GM21515 (cell line): Measurements from ENCODE around the gene GRHL1.
"Not testable (repeated sequence)": the region's sequence is repeated elsewhere in the genome, so short reads cannot be mapped to it uniquely, and the experiment has no call there.

Experiments
- ATAC-seq: cut with Tn5 transposase; IDR thresholded peaks from one replicate; pipeline ENCODE4 v1.9.1; 2021; ENCODE audit not compliant: unreplicated experiment

The GRHL1 gene

DNA sequence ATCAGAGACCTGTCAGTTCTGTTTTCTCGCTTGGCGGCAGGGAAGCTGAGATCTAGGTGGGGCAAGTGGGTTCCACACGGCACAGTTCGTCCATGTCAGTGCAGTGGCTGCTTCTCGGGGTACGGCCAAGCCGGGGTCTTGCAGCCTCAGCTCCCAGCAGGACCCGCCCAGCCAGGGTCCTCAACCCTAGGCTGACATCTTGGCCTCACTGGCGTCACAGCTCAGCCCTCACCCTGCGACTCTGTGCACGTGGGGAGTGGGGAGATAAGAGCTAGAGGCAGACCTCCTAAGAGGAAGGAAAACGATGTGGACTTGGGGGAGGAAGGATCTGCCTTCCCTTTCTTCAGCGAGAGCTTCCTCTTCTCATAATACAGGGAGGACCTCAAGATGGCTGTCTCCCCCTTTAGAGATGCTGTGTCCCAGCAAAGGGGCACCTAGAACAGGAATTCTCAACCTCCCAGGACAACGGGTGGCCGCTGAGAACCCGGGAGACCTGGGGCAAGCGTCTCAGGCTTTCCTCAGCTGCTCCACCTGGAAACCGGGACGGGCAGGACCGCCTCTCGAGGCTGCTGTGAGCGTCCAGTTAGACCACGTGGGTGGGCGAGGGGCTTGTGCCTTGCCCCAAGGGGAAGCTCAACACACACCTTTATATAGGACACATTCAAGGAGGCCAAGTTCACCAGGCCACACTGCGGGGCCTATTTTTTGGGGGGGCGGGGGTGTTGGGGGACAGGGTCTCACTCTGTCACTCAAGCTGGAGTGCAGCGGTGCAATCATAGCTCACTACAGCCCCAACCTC, 68.3 kb downstream of the GRHL1 start:
- no peak for ATAC-seq

DNA sequence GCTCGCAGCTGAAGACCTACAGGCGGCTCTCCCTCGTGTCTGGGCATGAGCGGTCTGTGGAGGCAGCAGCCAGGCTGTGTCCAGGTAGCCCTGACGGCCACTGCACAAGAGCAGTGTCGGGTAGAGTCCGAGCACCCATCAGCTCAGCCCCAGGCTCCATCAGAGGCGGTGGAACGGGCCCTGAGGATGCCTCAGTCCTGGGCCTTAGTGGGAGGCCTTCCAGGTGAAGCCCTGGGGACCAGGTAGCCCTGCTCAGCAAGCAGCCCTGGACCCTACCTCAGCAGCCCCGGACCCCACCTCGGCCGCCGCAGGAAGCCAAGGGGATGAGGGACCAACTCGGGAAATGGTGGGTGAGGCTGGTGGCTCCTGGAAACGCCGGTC, 70.5 kb downstream of the GRHL1 start:
- ATAC-seq: no peak

DNA sequence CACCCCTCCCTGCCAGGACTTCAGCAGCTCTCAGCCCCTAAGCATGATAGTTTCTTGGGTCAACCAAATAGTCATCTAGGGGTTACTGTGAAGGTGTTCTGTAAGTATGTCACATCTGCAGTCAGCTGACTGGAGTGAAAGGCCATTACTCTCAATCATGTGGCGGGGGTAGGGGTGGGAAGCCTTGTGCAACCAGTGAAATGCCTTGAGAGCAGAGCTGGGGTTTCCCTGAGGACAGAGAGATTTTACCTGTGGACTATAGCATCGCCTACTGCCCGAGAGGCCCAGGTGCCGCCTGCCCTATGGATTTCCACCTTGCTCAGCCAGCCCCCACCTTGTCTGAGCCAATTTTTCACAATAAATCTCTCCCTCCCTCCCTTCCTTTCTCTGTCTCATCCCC, 71.0 kb downstream of the GRHL1 start:
- no peak for ATAC-seq

DNA sequence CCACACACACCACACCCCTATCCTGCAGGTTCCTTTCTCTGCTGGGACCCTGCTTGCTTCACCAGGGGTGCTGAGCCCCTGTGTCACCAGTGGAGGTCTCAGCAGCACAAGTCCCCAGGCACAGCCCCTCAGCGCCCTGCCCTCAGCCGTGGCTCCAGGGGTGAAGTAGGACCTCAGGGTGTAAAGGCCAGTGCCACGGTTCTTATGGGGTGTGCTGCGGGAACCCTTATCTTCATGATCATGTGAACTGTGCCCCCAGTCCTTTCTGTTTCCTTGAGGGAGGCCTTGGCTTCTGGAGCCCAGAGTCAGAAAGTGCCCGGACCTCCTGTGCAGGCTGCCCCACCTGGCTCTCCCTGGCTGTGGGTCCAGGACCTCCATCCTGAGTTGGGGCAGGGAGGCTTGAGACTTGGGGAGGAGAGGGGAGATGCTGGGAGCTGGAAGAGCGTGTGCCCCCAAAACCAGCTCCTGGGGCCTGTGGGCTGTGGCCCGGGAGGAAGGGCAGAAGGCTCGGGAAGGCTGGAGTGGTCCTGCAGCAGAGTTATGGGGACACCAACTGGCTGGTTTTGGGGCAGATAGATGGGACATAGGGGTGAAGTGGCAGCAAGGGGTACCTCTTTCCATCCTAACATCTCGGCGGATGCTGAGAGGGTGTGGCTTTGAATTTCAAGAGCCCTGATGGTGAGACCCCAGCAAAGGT, 71.6 kb downstream of the GRHL1 start:
- ATAC-seq: no peak

DNA sequence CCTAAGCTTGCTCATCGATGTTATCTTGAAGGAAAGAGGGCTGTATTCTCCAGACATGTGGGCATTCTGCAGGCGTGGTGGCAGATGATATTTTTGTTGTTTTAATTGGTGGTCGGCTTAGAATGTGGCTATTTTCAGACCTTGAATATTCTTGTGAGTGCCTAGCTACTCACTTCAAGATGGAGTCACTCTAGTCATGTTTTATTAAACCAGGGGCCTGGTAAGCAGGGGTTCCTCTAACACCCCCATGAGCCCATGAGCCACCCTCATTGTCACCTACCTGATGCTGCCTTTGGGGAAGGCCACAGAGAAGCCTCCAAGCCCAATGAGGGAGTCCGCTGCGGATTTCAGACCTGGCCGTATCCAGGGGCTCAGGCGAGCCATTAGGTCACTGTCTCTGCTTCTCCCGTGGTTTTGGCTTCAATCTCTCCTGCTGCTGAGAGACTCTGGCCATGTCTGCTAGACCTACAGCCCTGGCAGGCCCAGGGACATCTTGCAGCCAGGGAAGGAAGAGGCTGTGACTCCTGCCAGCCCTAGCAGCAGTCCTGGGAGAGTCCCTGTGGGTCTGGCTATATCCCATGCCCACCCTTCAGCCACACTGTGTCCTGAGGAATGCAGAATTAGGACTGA, 75.6 kb downstream of the GRHL1 start:
- no peak for ATAC-seq

DNA sequence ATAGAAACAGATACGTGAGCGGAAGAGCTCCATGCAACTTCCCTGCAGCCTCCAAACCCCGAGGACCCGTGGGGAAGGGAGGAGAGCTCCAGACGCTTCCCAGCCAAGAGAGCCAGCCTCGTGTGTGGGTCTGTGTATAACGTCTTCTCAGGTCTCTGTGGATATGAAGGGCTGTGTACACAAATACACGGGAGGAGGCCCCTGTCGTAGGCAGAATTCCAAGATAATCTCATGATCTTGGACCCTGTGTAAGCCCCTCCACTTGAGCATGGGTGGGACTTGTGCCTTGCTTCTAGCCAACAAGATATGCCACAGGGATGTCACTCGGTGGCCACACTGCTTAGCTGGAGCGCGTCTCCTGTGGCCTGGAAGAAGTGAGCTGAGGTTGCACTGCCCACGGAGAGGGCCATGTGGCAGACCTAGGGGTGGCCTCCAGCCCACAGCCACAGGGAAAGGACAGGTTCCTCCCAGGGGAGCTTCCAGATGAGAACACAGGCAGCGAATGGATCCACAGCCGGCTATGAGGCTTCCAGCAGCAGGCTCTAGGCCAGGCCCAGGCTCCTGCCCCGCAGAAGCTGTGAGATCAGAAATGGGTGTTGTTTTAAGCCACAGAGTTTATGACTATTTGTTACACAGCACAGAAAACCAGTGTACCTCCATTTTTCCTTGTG, 76.3 kb downstream of the GRHL1 start:
- ATAC-seq: no peak

- no peak for ATAC-seq
Observed at GRCh38 chr2:10028407-10028987, 77.0 kb downstream of the GRHL1 start.

GRCh38 chr2:10028988-10029874, 77.7 kb downstream of the GRHL1 start:
- peak; percentile 80 for ATAC-seq

DNA sequence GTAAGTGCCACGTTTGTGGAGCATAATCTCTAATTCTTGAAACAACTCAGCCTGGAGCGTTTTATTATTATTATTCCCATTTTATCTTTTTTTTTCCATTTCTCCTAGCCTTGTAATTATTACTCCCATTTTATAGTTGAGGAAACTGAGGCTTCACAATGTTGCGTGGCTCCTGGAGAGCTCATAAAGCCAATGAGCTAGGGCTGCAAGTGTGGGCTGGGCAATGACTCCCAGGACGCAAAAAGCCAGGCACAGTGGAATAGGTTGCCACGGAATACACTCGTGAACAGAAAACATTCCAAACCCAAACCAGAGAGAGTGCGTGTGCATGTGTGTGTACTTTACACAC, 78.4 kb downstream of the GRHL1 start:
- ATAC-seq: no peak

DNA sequence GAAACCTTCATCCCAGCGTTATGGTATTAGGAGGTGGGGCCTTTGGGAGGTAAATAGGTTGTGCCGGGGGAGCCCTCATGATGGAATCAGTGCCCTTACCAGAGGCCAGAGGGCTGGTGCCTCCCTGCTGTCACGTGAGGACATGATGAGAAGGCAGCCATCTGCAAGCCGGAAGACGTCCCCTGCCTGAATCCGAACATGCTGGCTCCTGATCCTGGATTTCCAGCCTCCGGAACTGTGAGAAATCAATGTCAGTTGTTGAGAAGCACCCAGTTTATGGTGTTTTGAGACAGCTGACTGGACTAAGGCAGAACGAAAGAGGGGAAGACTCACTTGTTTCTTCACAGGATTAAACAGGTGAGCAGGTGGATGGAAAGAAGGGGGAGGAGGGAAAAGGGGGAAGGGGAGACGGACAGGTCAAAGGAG, 78.8 kb downstream of the GRHL1 start:
- ATAC-seq: no peak

GRCh38 chr2:10030798-10031197, 79.3 kb downstream of the GRHL1 start:
- ATAC-seq: not testable (repeated sequence)

DNA sequence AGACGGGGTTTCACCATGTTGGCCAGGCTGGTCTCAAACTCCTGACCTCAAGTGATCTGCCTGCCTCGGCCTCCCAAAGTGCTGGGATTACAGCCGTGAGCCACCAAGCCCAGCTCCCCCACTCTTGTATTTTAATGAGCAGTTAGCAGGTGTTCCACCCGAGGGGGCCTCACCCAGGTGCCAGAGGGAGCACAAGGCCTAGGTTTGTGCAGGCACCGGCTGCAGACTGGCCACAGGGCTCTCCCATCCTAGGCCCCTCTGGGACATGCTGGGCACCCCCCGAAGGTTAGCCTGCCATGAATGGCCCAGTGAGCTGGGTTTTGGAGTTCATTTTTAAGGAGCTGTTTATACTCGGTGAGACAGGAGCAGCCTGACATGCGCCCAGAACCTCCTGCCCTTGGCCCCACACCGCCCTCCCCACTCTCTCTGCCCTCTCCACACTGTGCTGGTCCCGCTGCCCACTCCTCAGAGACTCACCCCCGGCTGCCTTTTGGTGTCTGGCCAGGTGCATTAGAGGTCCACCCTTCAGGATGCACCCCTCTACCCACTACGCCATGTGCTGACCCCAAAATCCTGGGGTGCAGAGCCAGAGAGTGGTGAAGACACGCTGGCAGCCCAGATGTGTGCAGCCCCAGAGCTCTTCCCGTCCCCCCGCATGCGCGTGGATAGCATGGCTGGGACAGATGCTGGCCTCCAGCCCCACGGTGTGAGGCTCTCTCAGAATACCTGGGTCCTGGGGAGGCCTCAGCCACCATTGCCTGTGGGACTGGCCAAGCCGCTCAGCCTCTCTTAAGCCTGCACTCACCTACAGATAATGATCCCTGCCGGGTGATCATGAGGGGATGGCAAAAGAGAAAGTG, 80.6 kb downstream of the GRHL1 start:
- no peak for ATAC-seq

DNA sequence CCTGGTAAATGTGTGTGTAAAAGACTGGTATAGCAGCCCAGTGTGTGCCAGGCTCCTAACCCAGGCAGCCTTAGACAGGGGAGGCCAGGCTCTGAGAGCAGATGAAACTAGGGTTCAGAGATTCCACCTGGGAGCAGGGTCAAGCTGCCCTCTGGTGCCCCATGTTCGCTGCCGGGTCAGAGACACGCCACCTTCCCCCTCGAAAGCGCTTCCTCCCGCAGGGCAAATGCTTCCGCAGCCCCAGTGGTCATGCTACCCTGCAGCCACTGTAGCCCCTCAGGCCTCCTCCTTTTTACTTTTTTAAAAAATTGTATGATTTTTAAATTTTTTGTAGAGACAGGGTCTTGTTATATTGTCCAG, 81.2 kb downstream of the GRHL1 start:
- ATAC-seq: no peak

- ATAC-seq: no peak
Observed at GRCh38 chr2:10033251-10034006, 81.9 kb downstream of the GRHL1 start.

DNA sequence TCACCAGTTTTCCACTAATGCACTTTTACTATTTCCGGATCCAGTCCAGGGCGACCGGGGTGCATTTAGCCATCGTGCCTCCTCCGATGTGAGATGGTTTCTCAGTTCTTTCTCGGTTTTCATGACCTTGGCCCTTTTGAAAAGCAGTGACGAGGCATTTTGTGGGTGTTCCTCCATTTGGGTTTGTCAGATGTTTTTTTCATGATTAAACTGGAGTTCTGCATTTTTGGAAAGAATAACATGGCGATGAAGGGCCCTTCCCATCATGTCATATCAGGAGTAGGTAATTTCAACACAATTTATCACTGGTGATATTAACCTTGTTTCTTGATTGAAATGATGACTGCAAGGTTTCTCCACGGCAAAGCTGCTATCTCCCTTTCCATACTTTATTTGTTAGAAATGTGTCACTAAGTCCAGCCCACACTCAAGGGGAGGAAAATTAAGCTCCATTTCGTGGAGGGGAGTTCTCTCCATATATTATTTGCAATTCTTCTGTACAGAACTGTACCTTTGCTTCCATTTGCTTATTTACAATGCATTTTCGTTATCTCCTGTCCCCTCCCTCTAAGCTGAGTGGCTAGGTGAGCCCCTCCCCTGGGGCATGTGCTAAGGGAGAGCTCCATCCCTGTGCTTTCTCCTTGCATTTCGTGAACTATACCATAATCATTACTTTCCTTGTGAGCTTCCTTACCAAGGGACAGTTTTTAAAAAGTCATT, 83.0 kb downstream of the GRHL1 start:
- no peak for ATAC-seq

DNA sequence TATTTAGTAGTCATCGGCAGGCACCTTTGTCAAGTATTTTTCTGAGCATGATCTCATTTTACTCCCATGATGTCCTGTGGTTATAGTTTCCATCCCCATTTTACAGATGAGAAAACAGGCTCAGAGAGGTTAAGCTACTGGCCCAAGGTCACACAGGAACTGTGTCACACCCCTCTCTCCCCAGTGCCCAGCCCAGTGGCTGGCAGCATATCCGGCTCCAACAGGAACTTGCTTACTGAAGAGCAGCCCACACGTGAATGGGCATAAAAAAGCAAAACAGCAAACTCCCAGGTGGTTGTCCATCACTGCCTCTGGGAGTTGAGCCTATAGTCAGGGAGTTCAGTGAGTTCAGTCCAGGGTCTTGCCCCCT, 83.5 kb downstream of the GRHL1 start:
- ATAC-seq: no peak

DNA sequence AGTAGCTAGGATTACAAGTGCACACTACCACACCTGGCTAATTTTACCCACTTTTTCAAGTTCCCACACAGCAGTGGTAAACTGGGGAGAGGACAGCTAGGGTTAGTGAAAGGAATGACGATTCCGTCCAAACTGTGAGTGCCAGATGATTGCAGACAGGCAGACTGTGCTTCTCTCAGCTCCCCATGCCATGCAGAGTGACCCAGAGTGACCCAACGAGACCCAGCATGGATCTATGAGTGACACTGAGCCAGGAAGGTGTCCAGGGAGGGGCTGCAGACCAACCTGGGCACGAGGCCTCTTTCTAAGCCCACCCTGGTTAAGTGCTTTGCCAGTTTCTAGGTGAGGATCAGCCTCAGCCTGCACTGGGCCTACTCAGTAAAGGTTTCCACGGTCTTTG, 84.1 kb downstream of the GRHL1 start:
- no peak for ATAC-seq
